Adipocyte (in vitro differentiated cells): ENCODE measurements around the gene FBN2.
A peak's percentile ranks its signal among the peaks of the same experiment; 100 is the strongest.

ENCODE experiments used
- DNase-seq: peaks from one replicate; pipeline ENCODE4 v3.0.0-alpha.2; 2015; ENCODE audit warnings: low read depth
- H3K27me3 ChIP-seq: replicated peaks from 2 replicates; pipeline ENCODE4 v1.7.0; 2013; ENCODE audit warnings: mild to moderate bottlenecking, low read length, moderate library complexity; ENCODE audit not compliant: control insufficient read depth, insufficient read depth
- H3K36me3 ChIP-seq: 2 replicates; pipeline ENCODE4 v1.7.0; 2013; ENCODE audit warnings: low read length, mild to moderate bottlenecking, moderate library complexity; ENCODE audit not compliant: control insufficient read depth, insufficient read depth, severe bottlenecking
- H3K4me1 ChIP-seq: 2 replicates; pipeline ENCODE4 v1.7.0; 2013; ENCODE audit warnings: mild to moderate bottlenecking, low read length, moderate library complexity; ENCODE audit not compliant: control insufficient read depth, insufficient read depth
- H3K4me3 ChIP-seq: 2 replicates; pipeline ENCODE4 v1.7.0; 2013; ENCODE audit warnings: mild to moderate bottlenecking, low read length, moderate library complexity
- H3K9ac ChIP-seq: 2 replicates; pipeline ENCODE4 v1.7.0; 2013; ENCODE audit warnings: mild to moderate bottlenecking, low read length, moderate library complexity
- H3K9me3 ChIP-seq: 2 replicates; pipeline ENCODE4 v1.7.0; 2013; ENCODE audit warnings: mild to moderate bottlenecking, low read length, moderate library complexity; ENCODE audit not compliant: control insufficient read depth

FBN2 gene

DNA sequence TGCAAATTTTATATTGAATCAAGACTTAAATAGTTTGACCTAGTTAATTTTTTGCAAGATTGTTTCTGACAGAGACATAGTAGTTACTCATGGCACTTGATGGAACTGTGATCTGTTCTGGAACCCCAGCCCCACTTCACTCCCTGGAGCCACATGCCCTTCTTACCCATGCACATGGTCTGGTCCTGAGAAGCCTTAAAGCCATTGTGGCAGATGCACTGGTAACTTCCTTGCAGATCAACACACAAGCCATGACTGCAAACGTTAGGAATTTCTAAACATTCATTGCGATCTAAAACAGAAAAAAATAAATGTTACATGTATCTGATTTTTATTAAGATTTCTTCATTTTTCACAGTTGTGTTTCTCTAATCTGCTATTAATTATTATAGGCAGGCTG lies 233.3 kb downstream of the FBN2 start:
- peaks cover 22% of the 10 kb centered on the region for H3K4me1 ChIP-seq
- H3K9me3 ChIP-seq: no peaks in the 10 kb centered on the region
- no peak overlapping the region for H3K4me3 ChIP-seq
- H3K36me3 ChIP-seq: peaks cover 99% of the 10 kb centered on the region
- no peaks in the 10 kb centered on the region for H3K27me3 ChIP-seq
- H3K9ac ChIP-seq: no peak overlapping the region
- DNase-seq: no peak

DNA sequence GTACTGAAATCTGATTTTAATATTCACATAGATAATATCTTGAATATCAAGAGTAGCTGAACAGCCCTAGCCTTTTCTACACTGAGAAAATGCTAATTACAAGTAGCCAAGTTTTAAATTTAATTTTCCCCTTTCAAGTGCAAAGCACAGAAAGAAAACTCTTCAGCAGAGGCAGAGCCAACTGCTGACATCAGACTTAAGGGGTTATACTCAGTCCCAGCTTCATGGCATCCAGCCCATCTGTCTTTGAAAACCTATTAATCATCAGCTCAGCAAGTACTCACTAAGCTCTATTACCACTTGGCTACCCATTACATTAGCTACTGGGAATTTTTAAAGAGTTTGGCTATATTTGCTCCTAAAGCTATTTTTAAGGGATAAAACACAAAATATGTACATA lies 234.0 kb downstream of the FBN2 start:
- H3K9ac ChIP-seq: no peak overlapping the region
- no peaks in the 10 kb centered on the region for H3K27me3 ChIP-seq
- DNase-seq: peak; percentile 48
- H3K9me3 ChIP-seq: no peaks in the 10 kb centered on the region
- H3K4me1 ChIP-seq: peaks cover 22% of the 10 kb centered on the region
- H3K4me3 ChIP-seq: no peak overlapping the region
- peaks cover 98% of the 10 kb centered on the region for H3K36me3 ChIP-seq

GRCh38 chr5:128303593-128303992 lies 234.5 kb downstream of the FBN2 start:
- no peaks in the 10 kb centered on the region for H3K9me3 ChIP-seq
- H3K27me3 ChIP-seq: no peaks in the 10 kb centered on the region
- peaks cover 22% of the 10 kb centered on the region for H3K4me1 ChIP-seq
- no peak overlapping the region for H3K9ac ChIP-seq
- peaks cover 93% of the 10 kb centered on the region for H3K36me3 ChIP-seq
- H3K4me3 ChIP-seq: no peak overlapping the region
- DNase-seq: no peak

DNA sequence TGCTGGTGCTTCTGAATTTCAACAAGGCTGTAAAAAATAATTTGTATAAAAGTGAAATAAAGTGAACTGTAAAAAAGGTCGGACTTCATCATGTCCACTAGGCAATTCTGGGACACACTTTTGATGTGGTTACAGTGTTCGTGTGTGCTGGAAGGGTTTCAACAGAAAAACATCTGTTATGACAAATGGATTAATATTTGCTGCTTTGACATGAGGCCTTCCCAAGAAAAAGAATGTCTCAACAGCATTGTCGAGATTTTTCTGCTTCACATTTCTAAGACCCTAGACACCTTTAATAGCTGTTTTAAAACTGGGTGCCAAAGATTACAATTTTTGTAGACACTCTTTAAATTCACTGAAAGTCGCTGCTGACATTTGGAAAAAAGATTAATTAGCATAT lies 237.9 kb downstream of the FBN2 start:
- H3K27me3 ChIP-seq: no peaks in the 10 kb centered on the region
- DNase-seq: no peak
- no peaks in the 10 kb centered on the region for H3K9me3 ChIP-seq
- H3K4me3 ChIP-seq: no peak overlapping the region
- no peak overlapping the region for H3K9ac ChIP-seq
- H3K4me1 ChIP-seq: peaks cover 20% of the 10 kb centered on the region
- H3K36me3 ChIP-seq: peaks cover 60% of the 10 kb centered on the region

GRCh38 chr5:128290152-128290858 lies 247.7 kb downstream of the FBN2 start:
- H3K27me3 ChIP-seq: no peaks in the 10 kb centered on the region
- H3K4me1 ChIP-seq: peaks cover 9% of the 10 kb centered on the region
- no peak overlapping the region for H3K9ac ChIP-seq
- no peaks in the 10 kb centered on the region for H3K9me3 ChIP-seq
- H3K36me3 ChIP-seq: peaks cover 83% of the 10 kb centered on the region
- no peak overlapping the region for H3K4me3 ChIP-seq
- DNase-seq: peak; percentile 63

- no peaks in the 10 kb centered on the region for H3K9me3 ChIP-seq
- H3K4me1 ChIP-seq: peaks cover 9% of the 10 kb centered on the region
- no peak for DNase-seq
- H3K27me3 ChIP-seq: no peaks in the 10 kb centered on the region
- H3K4me3 ChIP-seq: no peak overlapping the region
- H3K36me3 ChIP-seq: peaks cover 100% of the 10 kb centered on the region
- H3K9ac ChIP-seq: no peak overlapping the region
These were observed 250.3 kb downstream of the FBN2 start for GRCh38 chr5:128287740-128288139.

GRCh38 chr5:128284236-128284635 lies 253.8 kb downstream of the FBN2 start:
- H3K9ac ChIP-seq: no peak overlapping the region
- no peaks in the 10 kb centered on the region for H3K4me1 ChIP-seq
- peaks cover 97% of the 10 kb centered on the region for H3K36me3 ChIP-seq
- no peak overlapping the region for H3K4me3 ChIP-seq
- no peaks in the 10 kb centered on the region for H3K9me3 ChIP-seq
- H3K27me3 ChIP-seq: no peaks in the 10 kb centered on the region
- DNase-seq: no peak

GRCh38 chr5:128279345-128279744 lies 258.7 kb downstream of the FBN2 start:
- no peak for DNase-seq
- Histone ChIP-seq H3K4me1 (no peaks in the 10 kb centered on the region), H3K4me3 (no peak overlapping the region), H3K9me3 (no peaks in the 10 kb centered on the region), H3K27me3 (no peaks in the 10 kb centered on the region), H3K9ac (no peak overlapping the region), H3K36me3 (peaks cover 97% of the 10 kb centered on the region)

- H3K9ac ChIP-seq: no peak overlapping the region
- peaks cover 5% of the 10 kb centered on the region for H3K4me1 ChIP-seq
- peak; percentile 42 for DNase-seq
- H3K4me3 ChIP-seq: no peak overlapping the region
- no peaks in the 10 kb centered on the region for H3K9me3 ChIP-seq
- H3K36me3 ChIP-seq: peaks cover 97% of the 10 kb centered on the region
- H3K27me3 ChIP-seq: no peaks in the 10 kb centered on the region
These were observed 261.4 kb downstream of the FBN2 start for GRCh38 chr5:128276537-128277216.

GRCh38 chr5:128274441-128274840 lies 263.6 kb downstream of the FBN2 start:
- Histone ChIP-seq H3K36me3 (peaks cover 97% of the 10 kb centered on the region), H3K4me1 (peaks cover 5% of the 10 kb centered on the region), H3K9ac (no peak overlapping the region), H3K27me3 (no peaks in the 10 kb centered on the region), H3K9me3 (no peaks in the 10 kb centered on the region), H3K4me3 (no peak overlapping the region)
- DNase-seq: no peak

DNA sequence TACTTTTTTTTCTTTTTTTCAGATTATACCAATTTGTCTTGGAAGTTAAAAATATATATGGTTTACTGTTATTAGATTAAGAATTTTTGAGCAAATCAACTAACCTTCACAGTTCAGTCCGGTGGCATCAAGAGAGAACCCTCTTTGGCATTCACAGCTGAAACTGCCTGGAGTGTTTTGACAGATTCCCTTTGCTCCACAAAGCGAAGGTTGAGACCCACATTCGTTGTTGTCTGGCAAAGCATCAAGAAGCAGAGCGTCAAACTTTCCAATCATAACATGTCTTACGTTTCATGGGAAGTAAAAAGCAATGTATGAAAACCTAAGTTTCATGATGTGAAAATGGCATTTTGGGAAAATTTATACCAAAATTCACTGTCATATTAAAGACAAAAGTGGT lies 264.3 kb downstream of the FBN2 start:
- H3K9me3 ChIP-seq: no peaks in the 10 kb centered on the region
- DNase-seq: no peak
- H3K9ac ChIP-seq: no peak overlapping the region
- H3K36me3 ChIP-seq: peaks cover 93% of the 10 kb centered on the region
- H3K27me3 ChIP-seq: no peaks in the 10 kb centered on the region
- H3K4me3 ChIP-seq: no peak overlapping the region
- peaks cover 5% of the 10 kb centered on the region for H3K4me1 ChIP-seq
